K562 (cell line): ENCODE measurements around the gene SPHK2. TPM values are rescaled to one million over a fixed set of nuclear protein-coding genes. Genes with fewer than 3 reads are reported as not detected.

Experiments used
- ADNP ChIP-seq: fragments of 200-800 bp; sonication (Bioruptor generic); IDR thresholded peaks from 2 replicates; pipeline ENCODE4 v1.6.1; 2016; ENCODE audit warnings: missing genetic modification characterization, missing compliant biosample characterization
- AFF1 ChIP-seq, 2 experiments: fragments of 450-650 bp; IDR thresholded peaks; 2 replicates each; pipeline ENCODE4 v1.6.1; 2018; ENCODE audit warnings: mild to moderate bottlenecking in 2 of 2, low read depth in 1 of 2; ENCODE audit not compliant: partially characterized antibody in 2 of 2
- ATF7 ChIP-seq: fragments of 450-650 bp; IDR thresholded peaks from 2 replicates; pipeline ENCODE4 v1.7.1; 2014; ENCODE audit warnings: mild to moderate bottlenecking, moderate library complexity
- BRF2 ChIP-seq: IDR thresholded peaks from 3 replicates; pipeline ENCODE4 v1.6.1; 2011; ENCODE audit warnings: borderline replicate concordance, mild to moderate bottlenecking; ENCODE audit not compliant: insufficient read length, insufficient read depth
- CBFA2T2 ChIP-seq: fragments of 450-650 bp; conservative IDR thresholded peaks from 2 replicates; pipeline ENCODE4 v1.6.1; 2017; ENCODE audit warnings: mild to moderate bottlenecking
- CBFA2T3 ChIP-seq: fragments of 450-650 bp; IDR thresholded peaks from 2 replicates; pipeline ENCODE4 v1.6.1; 2017
- LEF1 ChIP-seq: fragments of 450-650 bp; IDR thresholded peaks from 2 replicates; pipeline ENCODE4 v1.6.1; 2016; ENCODE audit warnings: mild to moderate bottlenecking
- POLR2G ChIP-seq: fragments of 200-400 bp; formaldehyde crosslinking; IDR thresholded peaks from 2 replicates; pipeline ENCODE4 v1.6.1; 2017; ENCODE audit warnings: low read depth, mild to moderate bottlenecking, antibody characterized with exemption, low read length, moderate library complexity
- PTBP1 ChIP-seq: fragments of 200-400 bp; formaldehyde crosslinking; IDR thresholded peaks from 2 replicates; pipeline ENCODE4 v1.6.1; 2017; ENCODE audit warnings: low read depth, low read length
- RERE ChIP-seq: sonication (generic); formaldehyde crosslinking; IDR thresholded peaks from 2 replicates; pipeline ENCODE4 v1.8.0; 2023; ENCODE audit warnings: missing genetic modification reagents, mild to moderate bottlenecking, borderline replicate concordance
- TCF3 ChIP-seq: sonication (generic); formaldehyde crosslinking; IDR thresholded peaks from 2 replicates; pipeline ENCODE4 v1.4.0; 2020; ENCODE audit warnings: mild to moderate bottlenecking, missing genetic modification reagents
- UBTF ChIP-seq, 2 experiments: IDR thresholded peaks; 2 replicates each; pipeline ENCODE4 v1.6.1; 2012; ENCODE audit warnings: improper control_type of control experiment in 2 of 2, low read depth in 2 of 2, low read length in 2 of 2, borderline replicate concordance in 1 of 2
- ZNF24 ChIP-seq: fragments of 450-650 bp; IDR thresholded peaks from 2 replicates; pipeline ENCODE4 v1.6.1; 2016
- ZNF785 ChIP-seq: fragments of 250-450 bp; sonication (Bioruptor Pico); IDR thresholded peaks from 2 replicates; pipeline ENCODE4 v1.4.0; 2020; ENCODE audit warnings: mild to moderate bottlenecking
- polyA plus RNA-seq, 8 experiments: library from polyadenylated mRNA; depleted of rRNA in 4 of 8; stranded (reverse) in 5 of 8; unstranded in 3 of 8; fragments of >200 nt; fragmentation: Nextera tagmentation in 2 of 8; fragmentation: Illumina TruSeq in 1 of 8; extraction: Ambion mirVana in 2 of 8; extraction: Trizol in 1 of 8; gene quantifications; 2 replicates each; pipeline versions ENCODE4 v1.2.1 to v1.2.3, GENCODE V29; 2011 to 2014; ENCODE audit warnings: inconsistent platforms in 1 of 8, missing spikeins in 1 of 8
- total RNA-seq, 7 experiments: library from RNA; depleted of rRNA in 6 of 7; stranded (reverse); fragments of >200 nt in 6 of 7; fragmentation: Illumina TruSeq in 2 of 7; extraction: Trizol in 2 of 7; gene quantifications; 2 replicates each; pipeline versions ENCODE4 v1.2.1 to v1.2.3, GENCODE V29; 2011 to 2021; ENCODE audit warnings: low replicate concordance in 1 of 7

Gene SPHK2
- total and polyA plus RNA-seq, 9 of the 15 experiments (the other 6 are each of a cell fraction or from before 2014, with no cell fraction given) = 0.10 to 15.2 (median 2.9) TPM

GRCh38 chr19:48588670-48589401 lies 30.5 kb upstream of the SPHK2 start (continued):
- peak in 1 of 2 experiments; percentile 89 for TF ChIP-seq AFF1 (IDR thresholded peaks at IDR 0.05; ENCODE audit: low read depth in 1 of 2, partially characterized antibody in 2 of 2)
- no peak for TF ChIP-seq TCF3 (CRISPR knock-in tag)
- TF ChIP-seq ZNF24 = peak; percentile 74; the same call in 1 of the 2 replicates
- peak; percentile 68 for TF ChIP-seq ATF7
- TF ChIP-seq ZNF785 (CRISPR knock-in tag) = no peak
- TF ChIP-seq CBFA2T2 = no peak
- TF ChIP-seq UBTF (IDR thresholded peaks at IDR 0.05; ENCODE audit: borderline replicate concordance in 1 of 2, low read depth in 2 of 2, low read length in 2 of 2) = peak; percentile 28 to 53; a peak in 1 of 4 replicates
- peak; percentile 98 for TF ChIP-seq ADNP (tag)
- TF ChIP-seq LEF1 = peak; percentile 43; the same call in 1 of the 2 replicates
- no peak for TF ChIP-seq BRF2
- TF ChIP-seq PTBP1 = peak; percentile 99
- peak; percentile 13; the same call in 1 of the 2 replicates for TF ChIP-seq CBFA2T3
- peak; percentile 74 for TF ChIP-seq POLR2G
- no peak for TF ChIP-seq RERE
